ENCODE results near the gene TTLL3.
A peak's percentile ranks its signal among the peaks of the same experiment; 100 is the strongest.
"Not testable (repeated sequence)": the region's sequence is repeated elsewhere in the genome, so short reads cannot be mapped to it uniquely, and the experiment has no call there.

The TTLL3 gene, protein sequence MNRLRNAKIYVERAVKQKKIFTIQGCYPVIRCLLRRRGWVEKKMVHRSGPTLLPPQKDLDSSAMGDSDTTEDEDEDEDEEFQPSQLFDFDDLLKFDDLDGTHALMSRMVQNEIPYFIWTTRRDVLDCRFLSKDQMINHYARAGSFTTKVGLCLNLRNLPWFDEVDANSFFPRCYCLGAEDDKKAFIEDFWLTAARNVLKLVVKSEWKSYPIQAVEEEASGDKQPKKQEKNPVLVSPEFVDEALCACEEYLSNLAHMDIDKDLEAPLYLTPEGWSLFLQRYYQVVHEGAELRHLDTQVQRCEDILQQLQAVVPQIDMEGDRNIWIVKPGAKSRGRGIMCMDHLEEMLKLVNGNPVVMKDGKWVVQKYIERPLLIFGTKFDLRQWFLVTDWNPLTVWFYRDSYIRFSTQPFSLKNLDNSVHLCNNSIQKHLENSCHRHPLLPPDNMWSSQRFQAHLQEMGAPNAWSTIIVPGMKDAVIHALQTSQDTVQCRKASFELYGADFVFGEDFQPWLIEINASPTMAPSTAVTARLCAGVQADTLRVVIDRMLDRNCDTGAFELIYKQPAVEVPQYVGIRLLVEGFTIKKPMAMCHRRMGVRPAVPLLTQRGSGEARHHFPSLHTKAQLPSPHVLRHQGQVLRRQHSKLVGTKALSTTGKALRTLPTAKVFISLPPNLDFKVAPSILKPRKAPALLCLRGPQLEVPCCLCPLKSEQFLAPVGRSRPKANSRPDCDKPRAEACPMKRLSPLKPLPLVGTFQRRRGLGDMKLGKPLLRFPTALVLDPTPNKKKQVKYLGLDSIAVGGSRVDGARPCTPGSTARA
- 3.4 to 21.4 (median 12.2) reads per million in 17 experiments for total RNA-seq

DNA sequence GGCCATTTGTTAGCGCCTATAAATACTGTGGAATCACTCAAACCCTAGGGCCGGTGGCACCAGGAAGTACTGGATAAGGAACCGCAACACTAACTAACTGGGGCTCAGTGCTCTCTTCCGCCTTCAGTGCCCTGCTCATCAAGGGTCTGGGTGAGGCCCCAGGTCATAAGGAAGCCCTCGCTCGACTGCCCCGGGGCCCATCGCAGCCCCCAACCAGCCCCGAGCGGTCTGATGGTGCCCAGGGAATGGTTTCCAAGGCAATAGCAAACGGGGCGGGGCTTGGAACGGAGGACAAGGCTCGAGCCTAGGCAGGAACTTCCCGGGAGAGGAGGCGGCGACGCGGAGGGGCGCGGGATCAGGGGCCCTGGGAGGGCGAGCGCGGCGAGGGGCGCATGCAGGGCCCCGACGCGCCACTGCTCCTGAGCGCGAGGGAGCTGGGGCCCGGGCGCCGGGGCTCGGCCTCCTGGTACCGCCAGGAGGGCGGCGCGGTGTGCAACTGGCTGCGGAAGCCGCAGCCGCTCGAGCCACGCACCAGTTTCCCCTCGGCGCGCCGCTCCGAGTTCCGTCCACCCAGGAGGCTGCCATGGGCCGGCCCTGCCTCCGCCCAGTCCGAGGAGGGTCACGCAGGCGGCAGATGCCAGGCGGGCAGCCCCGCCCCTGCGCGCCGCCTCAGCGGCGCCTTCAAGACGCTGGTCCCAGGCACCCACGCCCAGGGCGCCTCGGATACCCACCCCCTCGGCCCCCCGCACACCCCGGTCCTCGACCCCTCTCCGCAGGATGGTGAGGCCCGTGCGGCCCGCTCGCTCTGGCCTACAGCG is at the start of gene TTLL3:
TTLL3 (plus strand) TSS at position 648 of the 818 bp plus-strand sequence. CDS start 400 bp downstream, outside the sequence.
- DNase-seq = peak; percentile 65 to 90 (median 80)

DNA sequence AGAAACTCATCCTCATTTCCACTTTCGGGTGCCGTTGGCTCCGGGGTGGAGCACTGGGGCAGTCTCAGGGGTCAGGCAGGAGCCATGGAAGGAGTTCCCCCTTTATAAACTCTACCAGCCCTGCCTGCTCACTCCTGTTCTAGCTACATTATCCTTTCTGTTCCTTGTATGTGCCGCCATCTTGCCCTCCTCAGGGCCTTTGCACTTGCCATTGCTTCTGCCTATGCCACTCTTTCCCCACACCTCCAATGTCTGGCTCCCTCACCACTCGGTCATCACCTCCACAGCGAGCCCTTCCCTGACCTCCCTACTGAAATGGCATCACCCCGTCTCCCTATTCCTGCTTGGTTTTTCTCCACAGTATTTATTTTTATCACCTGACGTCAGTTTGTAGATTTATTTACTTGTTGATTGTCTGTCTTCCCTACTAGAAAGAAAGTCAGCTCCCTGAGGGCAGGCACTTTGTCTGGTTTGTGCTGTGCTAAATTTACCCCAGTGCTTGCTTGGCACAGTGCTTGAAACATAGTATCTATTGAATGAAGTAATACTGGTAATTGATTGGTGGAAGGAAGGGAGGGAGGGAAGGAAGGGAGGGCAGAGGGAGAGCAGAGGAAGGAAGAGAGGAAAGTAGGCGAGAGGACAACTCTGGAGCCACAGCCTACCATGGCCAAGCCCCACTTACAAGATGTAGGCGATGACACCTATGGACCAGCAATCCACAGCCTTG is 49.1 kb upstream of the TTLL3 start:
- DNase-seq = no peak

DNA sequence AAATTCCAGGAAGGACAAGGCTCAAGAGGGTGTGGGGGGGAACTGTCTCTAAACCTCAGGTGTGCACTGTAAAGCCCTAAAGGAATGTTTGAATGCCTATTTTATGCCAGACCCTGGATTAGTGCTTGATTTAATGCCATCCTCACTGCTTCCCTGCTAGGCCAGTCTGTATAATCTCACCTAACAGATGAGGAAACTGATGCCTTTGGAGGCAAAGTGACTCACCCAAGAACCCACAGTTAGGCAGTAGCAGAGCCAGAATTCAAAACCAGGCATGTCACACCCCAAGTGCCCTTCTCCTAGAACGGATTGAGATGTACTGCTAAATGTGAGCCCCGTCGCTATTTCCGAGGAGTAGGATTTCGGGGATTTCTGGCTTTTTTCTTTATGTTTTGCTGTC is 48.1 kb upstream of the TTLL3 start:
- no peak for DNase-seq

DNA sequence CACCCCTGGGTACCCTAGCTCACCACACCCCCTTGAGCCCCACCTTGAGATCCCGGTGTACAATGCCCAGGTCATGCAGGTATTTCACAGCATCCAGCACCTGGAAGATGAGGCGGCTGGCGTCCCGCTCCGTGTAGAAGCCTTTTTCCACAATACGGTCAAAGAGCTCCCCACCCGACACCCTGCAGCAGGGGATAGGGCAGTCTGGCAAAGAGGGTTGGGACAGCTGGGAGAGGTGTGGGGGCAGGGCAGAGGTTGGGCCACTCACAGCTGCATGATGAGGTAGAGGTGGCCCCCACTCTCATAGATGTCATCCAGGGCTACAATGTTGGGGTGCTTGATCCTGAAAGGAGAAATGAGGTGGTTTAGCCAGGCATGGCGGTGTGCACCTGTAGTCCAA is 47.2 kb upstream of the TTLL3 start:
- no peak for DNase-seq

DNA sequence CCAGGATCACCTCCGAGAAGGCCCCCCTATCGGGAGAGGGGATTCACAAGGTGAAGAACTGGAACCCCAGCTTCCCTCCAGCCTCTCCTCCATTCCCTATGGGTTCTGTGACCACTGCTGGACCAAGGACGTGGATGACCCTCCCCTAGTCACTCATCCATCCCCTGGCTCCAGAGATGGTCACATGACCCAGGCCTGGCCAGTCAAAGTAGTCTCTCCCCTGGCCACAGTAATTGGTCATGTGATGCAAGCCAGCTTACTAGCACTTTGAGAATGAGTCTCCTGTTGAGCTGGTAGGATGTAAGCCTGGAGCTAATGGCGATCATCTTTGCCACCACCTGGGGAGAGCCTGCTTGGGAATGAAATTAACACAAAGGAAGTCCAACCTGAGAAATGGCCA is 44.2 kb upstream of the TTLL3 start:
- no peak for DNase-seq

DNA sequence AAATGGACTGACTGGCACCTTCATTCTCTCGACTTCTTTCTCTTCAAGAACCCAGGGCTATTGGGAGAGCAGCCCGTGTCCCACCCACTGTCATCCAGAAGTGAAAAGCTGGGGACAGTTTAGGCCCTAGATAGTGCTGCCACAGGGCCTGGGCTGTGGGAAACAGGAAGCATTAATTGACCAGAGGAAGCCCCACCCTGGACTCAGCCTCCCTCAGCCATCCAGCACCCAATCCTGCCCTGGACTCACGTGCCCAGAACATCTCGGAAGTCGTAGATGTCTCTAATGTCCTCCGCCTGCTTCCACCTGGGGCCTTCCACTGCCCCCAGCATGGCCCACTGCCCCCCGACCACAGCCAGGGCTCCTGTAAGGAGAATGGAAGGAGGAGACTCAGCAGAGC is 42.6 kb upstream of the TTLL3 start:
- DNase-seq = peak; percentile 58 to 76 (median 71)

DNA sequence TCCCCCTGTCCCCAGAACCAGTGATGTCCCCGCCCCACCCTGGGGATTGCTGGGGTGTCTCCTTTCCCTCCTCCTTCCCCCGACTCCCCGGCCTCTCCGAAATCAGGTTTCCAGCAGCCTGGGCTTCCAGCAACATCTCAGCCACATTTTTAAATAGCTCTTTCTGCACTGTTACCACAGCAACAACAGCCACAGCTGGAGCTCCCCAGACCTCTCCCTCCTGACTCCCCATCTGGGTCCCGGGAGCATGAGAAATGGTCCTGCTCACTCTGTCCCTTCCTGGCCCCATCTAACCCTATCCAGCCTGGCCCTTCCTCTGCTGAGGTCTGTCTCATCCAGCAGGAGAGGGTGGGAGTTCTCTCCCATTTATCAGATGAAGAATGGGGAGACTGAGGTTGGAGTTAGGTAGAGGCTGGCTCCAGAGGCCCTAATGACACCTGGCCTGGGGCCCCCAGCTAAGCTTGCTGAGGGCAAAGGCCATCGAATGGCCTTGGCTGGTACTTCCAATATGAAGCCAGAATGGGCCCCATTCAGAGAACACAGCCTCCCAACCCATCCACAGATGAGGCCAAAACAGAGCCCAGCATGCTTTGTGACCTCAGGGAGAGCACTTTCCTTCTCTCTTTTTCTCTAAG is 41.8 kb upstream of the TTLL3 start:
- DNase-seq = no peak

DNA sequence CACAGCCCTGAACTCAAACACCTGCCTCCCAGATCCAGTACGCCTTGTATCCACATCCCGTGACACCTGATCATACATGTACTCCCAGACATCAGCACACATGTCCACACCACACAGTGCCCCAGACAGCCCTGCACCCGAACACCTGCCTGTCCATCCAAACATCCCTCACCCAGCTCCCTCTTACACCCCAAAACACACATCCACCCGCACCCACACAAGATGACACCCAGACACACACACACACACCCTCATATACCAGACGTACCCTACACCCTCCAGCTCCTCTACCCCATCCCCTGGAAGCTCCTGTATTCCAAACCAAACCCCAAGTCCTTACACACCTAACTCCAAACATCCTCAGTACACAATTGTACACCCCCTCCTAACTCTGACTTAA is 41.0 kb upstream of the TTLL3 start:
- no peak for DNase-seq

DNA sequence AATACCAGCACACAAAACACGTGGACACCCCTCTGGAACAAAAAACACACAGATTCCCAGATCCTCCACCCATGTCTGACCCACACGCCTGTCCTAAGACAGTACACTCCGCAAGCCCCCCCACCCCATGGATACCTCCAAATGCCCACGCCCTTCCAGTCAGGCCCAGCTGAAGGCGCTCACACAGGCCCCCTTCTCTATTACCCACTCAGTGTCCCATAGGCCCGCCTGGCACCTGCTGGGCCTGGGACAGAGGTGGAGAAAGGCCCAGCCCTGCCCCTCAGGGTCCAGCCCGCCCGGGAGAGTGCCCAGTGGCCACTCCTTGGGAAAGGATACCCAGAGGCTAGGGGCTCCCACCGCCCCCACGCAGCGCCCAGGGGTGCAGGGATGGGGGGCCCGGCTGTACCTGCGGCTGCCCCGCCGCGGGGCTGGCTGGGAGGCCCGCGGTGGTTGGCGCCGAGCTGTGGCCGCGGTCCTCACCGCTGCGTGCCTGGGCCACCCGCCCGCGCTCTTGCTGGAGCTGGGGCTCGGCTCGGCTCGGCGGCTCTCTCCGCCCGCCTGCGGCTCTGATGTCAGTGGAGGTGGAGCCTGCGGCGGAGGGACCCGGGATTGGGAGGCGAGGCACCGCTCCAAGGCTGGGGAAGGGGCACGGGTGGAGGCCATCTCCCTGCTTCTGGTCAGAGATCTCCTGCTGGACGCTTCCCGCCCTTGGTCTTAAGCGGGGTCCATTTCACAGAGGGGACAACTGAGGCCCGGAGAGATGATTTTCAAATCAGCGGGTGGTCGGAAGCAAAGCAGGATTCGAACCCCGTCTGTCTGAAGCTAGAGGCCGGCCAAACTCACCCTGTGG is 40.4 kb upstream of the TTLL3 start, which contains the start of gene CAMK1:
CAMK1 (minus strand) TSS at position 522 of the 850 bp plus-strand sequence. CDS start 2,198 bp downstream, outside the sequence.
- peak; percentile 80 to 94 (median 86) for DNase-seq

DNA sequence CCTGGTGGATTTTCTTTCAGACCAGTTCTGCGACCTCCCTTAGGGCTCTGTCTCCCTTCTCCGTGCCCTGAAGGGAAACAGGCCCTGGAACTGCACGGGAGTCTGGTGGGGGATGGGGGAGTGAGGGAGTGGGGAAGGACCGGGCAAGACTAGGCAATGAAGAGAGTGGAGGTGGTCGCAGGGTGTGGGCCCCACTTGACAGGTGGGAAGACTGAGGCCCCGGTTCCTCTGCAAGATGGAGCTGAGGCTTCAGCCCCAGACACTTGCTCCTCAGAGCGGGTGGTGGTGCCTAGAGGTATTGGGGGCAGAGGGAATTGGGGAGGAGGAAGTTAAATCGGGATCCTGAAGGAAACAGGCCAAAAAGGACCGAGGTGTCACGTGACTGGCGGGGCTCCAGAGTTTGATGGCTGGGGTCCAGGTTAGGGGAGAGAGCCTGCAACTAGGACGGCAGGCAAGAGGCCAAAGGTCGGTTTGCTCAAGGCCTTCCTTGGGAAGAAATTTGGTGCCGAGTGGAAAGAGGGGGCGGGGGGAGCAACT is 39.7 kb upstream of the TTLL3 start:
- DNase-seq = peak in 2 of 4 experiments; percentile 28 to 39

DNA sequence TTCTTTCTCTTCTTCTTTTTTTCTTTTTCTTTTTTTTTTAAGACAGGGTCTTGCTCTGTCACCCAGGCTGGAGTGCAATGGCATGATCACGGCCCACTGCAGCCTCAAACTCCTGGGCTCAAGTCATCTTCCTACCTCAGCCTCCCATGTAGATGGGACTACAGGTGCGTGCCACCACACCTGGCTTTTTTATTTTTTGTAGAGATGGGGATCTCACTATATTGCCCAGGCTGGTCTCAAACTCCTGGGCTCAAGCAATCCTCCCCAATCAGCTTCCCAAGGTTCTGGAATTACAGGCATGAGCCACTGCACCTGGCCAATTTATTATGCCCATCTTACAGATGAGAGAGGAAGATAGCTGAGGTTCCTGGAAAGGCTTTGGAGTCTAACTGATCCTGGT is 39.1 kb upstream of the TTLL3 start:
- not testable (repeated sequence) for DNase-seq

DNA sequence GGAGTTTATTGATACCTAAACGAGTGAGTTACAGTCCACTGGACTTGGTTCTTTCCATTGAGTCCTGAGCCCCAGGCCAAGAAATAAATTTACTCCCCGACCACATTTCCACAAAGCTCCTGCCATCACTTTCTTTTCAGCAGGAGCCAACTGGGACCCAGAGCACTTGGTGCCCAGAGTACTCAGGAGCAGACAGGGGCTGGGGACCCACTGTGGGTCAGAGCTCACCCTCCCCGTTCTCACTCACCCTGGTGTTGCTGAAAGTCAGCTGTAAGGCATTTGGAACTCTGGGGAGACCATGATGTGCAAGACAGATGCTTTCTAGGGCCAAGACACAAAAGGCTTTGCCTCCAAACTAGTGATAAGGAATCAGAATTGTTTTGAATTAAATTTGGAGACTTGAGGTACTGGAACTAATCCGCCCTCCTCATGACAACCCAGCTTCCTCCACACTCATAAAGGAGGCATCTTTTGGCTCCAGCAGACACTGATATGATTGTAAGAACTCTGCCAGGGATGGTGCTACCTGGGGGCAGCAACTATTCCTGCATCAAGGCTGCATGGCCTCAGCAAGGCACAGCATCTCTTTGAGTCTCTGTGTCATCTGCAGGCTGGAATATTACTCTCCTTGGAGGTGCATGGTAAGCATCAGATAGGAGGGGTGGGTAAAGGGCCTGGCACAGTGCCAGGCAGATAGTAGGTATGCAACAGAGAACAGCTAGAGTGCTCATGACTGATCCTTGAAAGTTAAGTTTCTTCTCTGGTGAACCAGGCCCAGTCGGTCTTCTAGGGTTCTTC is 33.0 kb upstream of the TTLL3 start:
- DNase-seq = peak in 2 of 4 experiments; percentile 27 to 71

DNA sequence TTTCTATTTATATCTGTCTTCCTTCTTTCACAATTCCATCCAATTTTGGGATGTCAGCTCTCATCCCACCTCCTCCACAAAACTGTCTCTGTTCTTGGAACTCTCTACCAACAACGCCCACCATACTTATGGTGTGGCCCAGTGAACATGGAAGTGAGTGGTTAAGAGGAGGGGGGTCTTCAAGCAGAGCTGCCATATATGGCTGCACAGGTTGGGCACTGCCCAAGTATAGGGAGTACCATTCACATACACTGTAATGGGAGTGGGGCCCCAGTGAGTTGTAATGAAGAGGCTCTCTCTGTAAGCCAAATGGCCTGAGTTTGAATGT is 32.4 kb upstream of the TTLL3 start:
- DNase-seq = peak in 2 of 4 experiments; percentile 49 to 66

DNA sequence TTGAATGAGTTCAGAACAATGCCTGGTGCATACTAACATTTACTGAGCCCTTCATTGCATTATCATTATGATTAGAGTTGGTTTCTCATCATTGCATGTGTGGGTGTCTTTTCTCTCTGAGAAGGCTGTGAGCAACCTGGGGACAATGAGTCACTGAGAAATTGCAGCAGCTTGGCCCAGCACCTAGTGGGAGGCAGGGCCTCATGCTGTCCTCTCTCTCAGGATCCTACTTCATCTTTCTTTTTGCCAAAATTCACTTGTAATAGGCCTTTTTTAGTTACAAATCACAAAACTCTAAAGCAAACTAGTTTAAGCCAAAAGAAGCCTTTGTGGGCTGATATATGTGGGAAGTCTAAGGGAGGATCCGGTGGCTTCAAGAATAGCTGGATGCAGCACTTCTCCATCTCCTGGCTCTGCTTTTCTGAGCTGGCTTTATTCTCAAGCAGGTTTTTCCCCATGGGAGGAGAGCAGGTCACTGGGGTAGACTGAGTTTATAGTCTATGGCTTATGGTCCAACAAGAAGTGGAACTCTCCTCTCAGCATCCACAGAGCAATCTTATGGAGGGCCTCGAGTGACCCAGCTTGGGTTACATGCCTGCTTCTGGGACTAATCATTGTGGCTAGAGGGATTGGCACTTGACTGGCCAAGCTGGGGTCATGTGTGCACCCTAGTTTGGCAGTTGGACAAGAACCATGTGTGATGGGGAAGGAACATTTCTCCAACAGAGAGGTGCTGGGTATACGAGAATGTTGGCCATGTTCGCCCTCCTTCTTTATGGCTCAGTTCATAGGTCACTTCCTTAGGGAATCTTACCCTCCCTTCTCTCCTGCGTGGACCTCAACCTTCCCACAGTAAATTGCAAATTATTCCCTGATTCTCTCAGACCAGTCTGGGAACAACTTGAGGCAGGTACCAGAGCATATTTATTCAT is 31.7 kb upstream of the TTLL3 start:
- DNase-seq = peak; percentile 70 to 90 (median 84)

DNA sequence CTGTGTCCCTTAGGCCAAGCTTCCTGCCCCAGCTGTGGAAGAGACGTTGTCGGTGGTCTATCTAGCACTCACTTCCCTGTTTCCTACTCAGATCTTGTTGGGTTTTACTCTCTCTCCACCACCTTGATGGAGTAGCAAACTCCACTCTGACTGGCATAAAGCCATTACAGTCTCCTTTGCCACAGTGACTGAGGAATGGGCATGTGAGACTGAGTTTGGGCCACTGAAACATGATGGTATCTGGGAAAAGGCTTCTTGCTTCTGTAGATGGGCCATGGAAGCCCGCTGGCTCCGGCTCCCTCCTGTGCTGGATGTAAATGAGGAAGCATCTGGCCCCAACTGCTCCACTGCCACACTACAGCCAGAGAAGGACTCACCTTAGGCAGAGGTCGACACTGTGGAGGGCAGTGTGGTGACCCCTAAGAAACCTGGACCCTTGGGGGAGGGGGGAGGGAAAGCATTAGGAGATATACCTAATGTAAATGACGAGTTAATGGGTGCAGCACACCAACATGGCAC is 30.9 kb upstream of the TTLL3 start:
- DNase-seq = peak; percentile 27 to 55 (median 42)

DNA sequence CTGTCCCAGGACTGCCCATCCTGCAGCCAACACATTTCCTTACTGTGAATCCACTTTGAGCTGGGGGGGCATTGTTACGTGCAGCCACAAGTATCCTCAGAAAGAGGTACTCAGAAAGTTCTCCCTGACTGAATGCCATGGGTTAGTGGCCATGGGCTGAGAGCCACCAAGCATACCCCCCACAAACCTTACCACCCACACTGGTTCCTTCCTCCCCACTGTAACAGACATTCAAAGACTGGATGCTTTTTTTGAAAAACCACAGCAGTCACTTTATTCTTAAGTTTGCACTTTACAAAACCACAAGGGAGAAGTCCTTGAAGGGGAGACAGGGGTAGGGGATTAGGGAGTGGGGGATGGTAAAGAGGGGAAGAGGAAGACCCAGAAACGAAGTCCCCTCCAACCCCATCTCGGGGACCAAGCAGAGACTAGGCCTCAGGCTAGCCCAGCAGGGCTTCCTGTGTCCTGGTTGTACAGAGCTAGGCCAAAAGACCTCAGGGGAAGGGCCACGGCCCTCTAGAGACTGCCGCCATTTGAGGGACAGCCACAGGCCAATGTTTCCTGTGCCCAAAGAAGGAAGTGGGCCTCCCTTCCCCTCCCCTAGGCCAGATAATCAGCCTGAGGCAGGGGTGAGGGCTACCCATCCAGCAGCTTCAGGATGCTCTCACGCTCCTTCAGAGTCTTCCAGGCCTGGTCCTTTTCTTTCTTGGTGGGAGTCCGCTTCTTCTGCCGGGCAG is 30.2 kb upstream of the TTLL3 start:
- DNase-seq = peak; percentile 72 to 85 (median 84)

DNA sequence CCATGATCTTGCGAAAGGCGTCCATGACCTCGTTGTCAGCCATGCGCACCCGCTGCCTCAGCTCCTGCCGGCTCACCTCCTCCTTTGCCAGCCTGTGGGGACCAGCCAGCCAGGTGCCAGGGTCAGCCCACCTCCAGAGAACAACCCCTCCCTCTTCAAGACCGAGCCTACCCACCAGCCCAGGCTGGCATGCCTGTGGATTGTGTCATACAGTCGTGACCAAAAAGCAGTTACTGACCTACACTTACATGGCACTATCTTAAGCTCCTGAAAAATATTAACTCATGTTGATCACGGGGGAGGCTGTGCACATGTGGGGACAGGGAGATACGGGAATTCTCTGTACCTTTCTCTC is 29.6 kb upstream of the TTLL3 start:
- peak in 3 of 4 experiments; percentile 22 to 55 (median 45) for DNase-seq
